Skeletal muscle tissue (tissue), 4 donors: Measurements from ENCODE around the gene VAV3. TPM values are rescaled to one million over a fixed set of nuclear protein-coding genes. Genes with fewer than 3 reads are reported as not detected.

Source experiments
- H3K27ac ChIP-seq: one replicate; pipeline ENCODE4 v1.7.0; 2013; ENCODE audit warnings: mild to moderate bottlenecking, low read depth, low read length, inconsistent platforms
- H3K27me3 ChIP-seq, 3 donors: one replicate each; pipeline ENCODE4 v1.7.0; 2013; ENCODE audit warnings: low read length in 3 of 3; ENCODE audit not compliant: control insufficient read depth in 3 of 3, insufficient read depth in 3 of 3
- H3K36me3 ChIP-seq, 3 donors: one replicate each; pipeline ENCODE4 v1.7.0; 2013; ENCODE audit warnings: low read length in 3 of 3; ENCODE audit not compliant: control insufficient read depth in 3 of 3, insufficient read depth in 3 of 3
- H3K4me1 ChIP-seq, 3 donors: one replicate each; pipeline ENCODE4 v1.7.0; 2013; ENCODE audit warnings: low read length in 3 of 3, mild to moderate bottlenecking in 3 of 3; ENCODE audit not compliant: control insufficient read depth in 3 of 3, insufficient read depth in 3 of 3
- H3K4me3 ChIP-seq, 3 donors: one replicate each; pipeline ENCODE4 v1.7.0; 2013; ENCODE audit warnings: low read length in 3 of 3
- H3K9ac ChIP-seq, 3 donors: one replicate each; pipeline ENCODE4 v1.7.0; 2013; ENCODE audit warnings: low read length in 3 of 3, mild to moderate bottlenecking in 3 of 3, moderate library complexity in 2 of 3, low read depth in 1 of 3
- H3K9me3 ChIP-seq, 3 donors: one replicate each; pipeline ENCODE4 v1.7.0; 2013; ENCODE audit warnings: low read length in 3 of 3; ENCODE audit not compliant: control insufficient read depth in 3 of 3
- total RNA-seq: library from RNA; depleted of rRNA; stranded (reverse); fragments of >200 nt; gene quantifications from one replicate; pipeline ENCODE4 v1.2.3, GENCODE V29; 2014
- donor health status: Osteomylitis.

VAV3 gene
- total RNA-seq, 1 donor from 2014 or later, result 11.0 TPM

- Histone ChIP-seq H3K36me3 (no peaks in the 10 kb centered on the region), H3K4me3 (no peak overlapping the region), H3K27me3 (no peaks in the 10 kb centered on the region), H3K27ac (no peak overlapping the region), H3K4me1 (no peaks in the 10 kb centered on the region), H3K9ac (no peak overlapping the region), H3K9me3 (no peaks in the 10 kb centered on the region)
These were observed 187.9 kb downstream of the VAV3 start for GRCh38 chr1:107776900-107777663.

GRCh38 chr1:107771377-107771776 is 193.6 kb downstream of the VAV3 start:
- H3K9me3 ChIP-seq, result no peaks in the 10 kb centered on the region
- no peak overlapping the region for H3K4me3 ChIP-seq

GRCh38 chr1:107767156-107767582 is 197.8 kb downstream of the VAV3 start:
- Histone ChIP-seq H3K27me3 (no peaks in the 10 kb centered on the region), H3K9ac (no peak overlapping the region), H3K36me3 (no peaks in the 10 kb centered on the region), H3K4me1 (no peaks in the 10 kb centered on the region), H3K9me3 (no peaks in the 10 kb centered on the region), H3K27ac (no peak overlapping the region), H3K4me3 (no peak overlapping the region)

More at GRCh38 chr1:107771377-107771776, 193.6 kb downstream of the VAV3 start:
- Histone ChIP-seq H3K4me1 (no peaks in the 10 kb centered on the region), H3K27me3 (no peaks in the 10 kb centered on the region), H3K27ac (no peak overlapping the region), H3K36me3 (no peaks in the 10 kb centered on the region), H3K9ac (no peak overlapping the region)

- no peak overlapping the region for H3K9ac ChIP-seq
- H3K36me3 ChIP-seq, result no peaks in the 10 kb centered on the region
- H3K4me3 ChIP-seq, result no peak overlapping the region
- no peak overlapping the region for H3K27ac ChIP-seq
- no peaks in the 10 kb centered on the region for H3K4me1 ChIP-seq
- no peaks in the 10 kb centered on the region for H3K9me3 ChIP-seq
- H3K27me3 ChIP-seq, result no peaks in the 10 kb centered on the region
These were observed 198.4 kb downstream of the VAV3 start for GRCh38 chr1:107766533-107766932.

GRCh38 chr1:107762751-107763390 is 202.1 kb downstream of the VAV3 start:
- no peak overlapping the region for H3K27ac ChIP-seq
- no peaks in the 10 kb centered on the region for H3K27me3 ChIP-seq
- H3K36me3 ChIP-seq, result no peaks in the 10 kb centered on the region
- no peaks in the 10 kb centered on the region for H3K9me3 ChIP-seq
- no peak overlapping the region for H3K4me3 ChIP-seq
- no peak overlapping the region for H3K9ac ChIP-seq
- no peaks in the 10 kb centered on the region for H3K4me1 ChIP-seq

- Histone ChIP-seq H3K9me3 (no peaks in the 10 kb centered on the region), H3K27me3 (no peaks in the 10 kb centered on the region), H3K27ac (no peak overlapping the region), H3K4me1 (no peaks in the 10 kb centered on the region), H3K4me3 (no peak overlapping the region), H3K9ac (no peak overlapping the region), H3K36me3 (no peaks in the 10 kb centered on the region)
These were observed 204.9 kb downstream of the VAV3 start for GRCh38 chr1:107760065-107760464.

- no peak overlapping the region for H3K27ac ChIP-seq
- no peaks in the 10 kb centered on the region for H3K36me3 ChIP-seq
- no peaks in the 10 kb centered on the region for H3K9me3 ChIP-seq
- H3K4me1 ChIP-seq, result no peaks in the 10 kb centered on the region
- H3K9ac ChIP-seq, result no peak overlapping the region
- H3K27me3 ChIP-seq, result no peaks in the 10 kb centered on the region
- no peak overlapping the region for H3K4me3 ChIP-seq
These were observed 214.5 kb downstream of the VAV3 start for GRCh38 chr1:107750364-107750959.

- Histone ChIP-seq H3K9me3 (no peaks in the 10 kb centered on the region), H3K27me3 (no peaks in the 10 kb centered on the region), H3K9ac (no peak overlapping the region), H3K36me3 (no peaks in the 10 kb centered on the region), H3K27ac (no peak overlapping the region), H3K4me1 (no peaks in the 10 kb centered on the region), H3K4me3 (no peak overlapping the region)
These were observed 216.4 kb downstream of the VAV3 start for GRCh38 chr1:107748531-107748930.

GRCh38 chr1:107741242-107741641 is 223.7 kb downstream of the VAV3 start:
- H3K4me3 ChIP-seq, result no peak overlapping the region
- no peaks in the 10 kb centered on the region for H3K27me3 ChIP-seq
- H3K9me3 ChIP-seq, result no peaks in the 10 kb centered on the region
- H3K9ac ChIP-seq, result no peak overlapping the region
- no peaks in the 10 kb centered on the region for H3K4me1 ChIP-seq
- no peaks in the 10 kb centered on the region for H3K36me3 ChIP-seq
- H3K27ac ChIP-seq, result no peak overlapping the region

GRCh38 chr1:107740579-107740978 is 224.4 kb downstream of the VAV3 start:
- no peak overlapping the region for H3K9ac ChIP-seq
- no peak overlapping the region for H3K4me3 ChIP-seq
- no peaks in the 10 kb centered on the region for H3K27me3 ChIP-seq
- H3K9me3 ChIP-seq, result no peaks in the 10 kb centered on the region
- no peaks in the 10 kb centered on the region for H3K36me3 ChIP-seq
- no peaks in the 10 kb centered on the region for H3K4me1 ChIP-seq
- H3K27ac ChIP-seq, result no peak overlapping the region
